Neural progenitor cell (in vitro differentiated cells): ENCODE measurements around the gene PPARGC1A. TPM values are rescaled to one million over a fixed set of nuclear protein-coding genes. Genes with fewer than 3 reads are reported as not detected.

Experiments
- DNase-seq: peaks from one replicate; pipeline ENCODE4 v3.0.0-alpha.2; 2016; ENCODE audit warnings: low spot score
- H2AFZ ChIP-seq: fragments of 200-600 bp; sonication (generic); replicated peaks from 2 replicates; pipeline ENCODE4 v1.6.1; 2016; ENCODE audit warnings: antibody characterized with exemption
- H3F3A ChIP-seq: fragments of 200-600 bp; sonication (generic); 2 replicates; pipeline ENCODE4 v1.6.1; 2016; ENCODE audit warnings: antibody characterized with exemption, low read depth
- H3K27ac ChIP-seq: fragments of 200-600 bp; sonication (generic); 2 replicates; pipeline ENCODE4 v1.5.1; 2016; ENCODE audit warnings: mild to moderate bottlenecking
- H3K27me3 ChIP-seq: fragments of 200-600 bp; sonication (generic); 2 replicates; pipeline ENCODE4 v1.6.1; 2016; ENCODE audit warnings: mild to moderate bottlenecking, moderate library complexity
- H3K36me3 ChIP-seq: fragments of 200-600 bp; sonication (generic); 2 replicates; pipeline ENCODE4 v1.5.1; 2016
- H3K4me1 ChIP-seq: fragments of 200-600 bp; sonication (generic); 2 replicates; pipeline ENCODE4 v1.6.1; 2016; ENCODE audit warnings: mixed run types
- H3K4me2 ChIP-seq: fragments of 200-600 bp; sonication (generic); 2 replicates; pipeline ENCODE4 v1.6.1; 2016
- H3K4me3 ChIP-seq: fragments of 200-600 bp; sonication (generic); 2 replicates; pipeline ENCODE4 v1.5.1; 2016
- H3K79me2 ChIP-seq: fragments of 200-600 bp; sonication (generic); 2 replicates; pipeline ENCODE4 v1.6.1; 2016; ENCODE audit warnings: low read depth
- H3K9ac ChIP-seq: fragments of 200-600 bp; sonication (generic); 2 replicates; pipeline ENCODE4 v1.6.1; 2016
- H3K9me3 ChIP-seq: fragments of 200-600 bp; sonication (generic); 2 replicates; pipeline ENCODE4 v1.5.1; 2016; ENCODE audit warnings: low read depth
- H4K20me1 ChIP-seq: fragments of 200-600 bp; sonication (generic); 2 replicates; pipeline ENCODE4 v1.6.1; 2016; ENCODE audit warnings: low read depth
- H3K27ac Mint-ChIP-seq: 3 replicates; pipeline ENCODE4 v1.8.0; 2021; ENCODE audit warnings: mixed read lengths
- H3K27me3 Mint-ChIP-seq: 2 replicates; pipeline ENCODE4 v1.8.0; 2022; ENCODE audit warnings: low read depth, mild to moderate bottlenecking, inconsistent platforms, moderate library complexity, mixed read lengths; ENCODE audit not compliant: insufficient read depth
- H3K36me3 Mint-ChIP-seq: 3 replicates; pipeline ENCODE4 v1.8.0; 2021; ENCODE audit warnings: mixed read lengths
- H3K4me1 Mint-ChIP-seq: 3 replicates; pipeline ENCODE4 v1.8.0; 2021; ENCODE audit warnings: mixed read lengths
- H3K4me3 Mint-ChIP-seq: 3 replicates; pipeline ENCODE4 v1.8.0; 2021; ENCODE audit warnings: mild to moderate bottlenecking, moderate library complexity, mixed read lengths
- H3K9me3 Mint-ChIP-seq: 3 replicates; pipeline ENCODE4 v1.8.0; 2020; ENCODE audit warnings: mixed read lengths
- EZH2 ChIP-seq: fragments of 200-600 bp; sonication (generic); IDR thresholded peaks from 2 replicates; pipeline ENCODE4 v1.6.1; 2017; ENCODE audit warnings: antibody characterized with exemption, mild to moderate bottlenecking, moderate library complexity
- EZH2phosphoT487 ChIP-seq: fragments of 200-600 bp; sonication (generic); IDR thresholded peaks from 2 replicates; pipeline ENCODE4 v1.6.1; 2017; ENCODE audit warnings: antibody characterized with exemption
- total RNA-seq: library from RNA; depleted of rRNA; stranded (reverse); fragments of >200 nt; gene quantifications from 2 replicates; pipeline ENCODE4 v1.2.3, GENCODE V29; 2015; ENCODE audit warnings: low replicate concordance
- TF ChIP-seq, protein P1 (sequence below): fragments of 200-600 bp; sonication (generic); IDR thresholded peaks from 2 replicates; pipeline ENCODE4 v1.5.1; 2017; ENCODE audit warnings: antibody characterized with exemption, mild to moderate bottlenecking

PPARGC1A gene
- total RNA-seq, 1 donor from 2014 or later = 6.6 TPM

- TF ChIP-seq EZH2 = no peak
- TF ChIP-seq, protein P1, sequence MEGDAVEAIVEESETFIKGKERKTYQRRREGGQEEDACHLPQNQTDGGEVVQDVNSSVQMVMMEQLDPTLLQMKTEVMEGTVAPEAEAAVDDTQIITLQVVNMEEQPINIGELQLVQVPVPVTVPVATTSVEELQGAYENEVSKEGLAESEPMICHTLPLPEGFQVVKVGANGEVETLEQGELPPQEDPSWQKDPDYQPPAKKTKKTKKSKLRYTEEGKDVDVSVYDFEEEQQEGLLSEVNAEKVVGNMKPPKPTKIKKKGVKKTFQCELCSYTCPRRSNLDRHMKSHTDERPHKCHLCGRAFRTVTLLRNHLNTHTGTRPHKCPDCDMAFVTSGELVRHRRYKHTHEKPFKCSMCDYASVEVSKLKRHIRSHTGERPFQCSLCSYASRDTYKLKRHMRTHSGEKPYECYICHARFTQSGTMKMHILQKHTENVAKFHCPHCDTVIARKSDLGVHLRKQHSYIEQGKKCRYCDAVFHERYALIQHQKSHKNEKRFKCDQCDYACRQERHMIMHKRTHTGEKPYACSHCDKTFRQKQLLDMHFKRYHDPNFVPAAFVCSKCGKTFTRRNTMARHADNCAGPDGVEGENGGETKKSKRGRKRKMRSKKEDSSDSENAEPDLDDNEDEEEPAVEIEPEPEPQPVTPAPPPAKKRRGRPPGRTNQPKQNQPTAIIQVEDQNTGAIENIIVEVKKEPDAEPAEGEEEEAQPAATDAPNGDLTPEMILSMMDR = no peak
- no peak for TF ChIP-seq EZH2phosphoT487
- Histone ChIP-seq H4K20me1 (no peaks in the 10 kb centered on the region), H3K4me1 (peaks cover 3% of the 10 kb centered on the region), H2AFZ (no peak overlapping the region), H3K9me3 (no peaks in the 10 kb centered on the region), H3K36me3 (no peaks in the 10 kb centered on the region), H3K4me3 (no peak overlapping the region), H3F3A (no peaks in the 10 kb centered on the region), H3K9ac (no peak overlapping the region), H3K4me2 (no peak overlapping the region), H3K79me2 (no peaks in the 10 kb centered on the region), H3K27ac (no peak overlapping the region), H3K27me3 (no peaks in the 10 kb centered on the region)
- Mint-ChIP-seq H3K27ac (no peak overlapping the region), H3K9me3 (no peaks in the 10 kb centered on the region), H3K4me3 (no peak overlapping the region), H3K36me3 (no peaks in the 10 kb centered on the region), H3K27me3 (peaks cover 3% of the 10 kb centered on the region), H3K4me1 (peaks cover 2% of the 10 kb centered on the region)
- DNase-seq = no peak
Measured at GRCh38 chr4:23915459-23916132, 25.7 kb upstream of the PPARGC1A start.

DNA sequence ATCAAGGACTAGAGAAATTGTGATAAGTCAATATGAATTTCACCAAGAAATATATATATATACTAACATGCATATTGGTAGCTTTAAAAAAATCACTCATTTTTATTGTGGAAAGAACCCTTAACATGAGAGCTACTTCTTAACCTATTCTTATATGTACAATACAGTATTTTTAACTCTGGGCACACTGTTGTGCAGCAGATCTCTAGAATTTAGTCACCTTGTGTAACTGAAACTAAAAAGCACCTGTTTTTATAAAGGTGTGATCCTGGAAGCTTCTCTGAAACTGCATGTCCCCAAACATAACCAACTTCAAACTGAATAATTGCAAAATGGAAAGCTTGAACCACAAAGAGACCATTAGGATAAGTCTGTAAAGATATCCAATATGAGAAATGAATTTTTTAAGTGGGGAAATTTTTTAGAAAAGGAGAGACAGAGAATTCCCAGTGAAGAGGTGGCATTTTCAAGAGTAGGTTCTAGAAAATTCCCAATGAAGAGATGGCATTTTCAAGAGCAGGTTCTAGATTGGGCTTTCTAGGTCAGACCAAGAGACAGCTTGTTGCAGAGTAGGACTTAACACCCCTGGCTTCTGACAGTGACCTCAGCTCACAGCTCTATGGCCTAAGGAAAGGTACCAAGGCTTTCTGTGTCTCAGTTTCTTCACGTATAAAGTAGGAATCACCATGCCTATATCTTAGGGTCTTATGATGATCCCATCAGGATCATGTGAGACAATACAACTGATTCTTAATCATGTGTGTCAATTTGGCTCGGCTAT is 22.0 kb upstream of the PPARGC1A start:
- no peaks in the 10 kb centered on the region for H4K20me1 ChIP-seq
- no peaks in the 10 kb centered on the region for H3K36me3 ChIP-seq
- H3K4me1 ChIP-seq = no peaks in the 10 kb centered on the region
- H3K9me3 ChIP-seq = no peaks in the 10 kb centered on the region
- no peak overlapping the region for H3K27ac ChIP-seq
- no peaks in the 10 kb centered on the region for H3K27me3 ChIP-seq
- no peak overlapping the region for H2AFZ ChIP-seq
- H3K4me2 ChIP-seq = no peak overlapping the region
- no peak overlapping the region for H3K9ac ChIP-seq
- Mint-ChIP-seq H3K4me1 (no peaks in the 10 kb centered on the region), H3K27me3 (peaks cover 3% of the 10 kb centered on the region), H3K27ac (no peak overlapping the region), H3K36me3 (no peaks in the 10 kb centered on the region), H3K9me3 (no peaks in the 10 kb centered on the region), H3K4me3 (no peak overlapping the region)
- no peaks in the 10 kb centered on the region for H3F3A ChIP-seq
- no peak overlapping the region for H3K4me3 ChIP-seq
- TF ChIP-seq EZH2phosphoT487 (no peak), EZH2 (no peak)
- TF ChIP-seq, protein P1 = no peak
- no peaks in the 10 kb centered on the region for H3K79me2 ChIP-seq
- DNase-seq = no peak

GRCh38 chr4:23909671-23910070 is 19.8 kb upstream of the PPARGC1A start:
- Histone ChIP-seq H3K9me3 (no peaks in the 10 kb centered on the region), H3K4me3 (no peak overlapping the region), H3K79me2 (no peaks in the 10 kb centered on the region), H3K27ac (no peak overlapping the region), H3K9ac (no peak overlapping the region), H3K4me2 (no peak overlapping the region), H4K20me1 (no peaks in the 10 kb centered on the region), H3K27me3 (no peaks in the 10 kb centered on the region), H3K36me3 (no peaks in the 10 kb centered on the region), H2AFZ (no peak overlapping the region), H3F3A (no peaks in the 10 kb centered on the region), H3K4me1 (no peaks in the 10 kb centered on the region)
- TF ChIP-seq EZH2 = no peak
- TF ChIP-seq EZH2phosphoT487 = no peak
- TF ChIP-seq, protein P1 = no peak
- DNase-seq = no peak
- Mint-ChIP-seq H3K27ac (no peak overlapping the region), H3K4me1 (peaks cover 11% of the 10 kb centered on the region), H3K4me3 (no peak overlapping the region), H3K36me3 (no peaks in the 10 kb centered on the region), H3K9me3 (no peaks in the 10 kb centered on the region), H3K27me3 (peaks cover 2% of the 10 kb centered on the region)
